GM12878 (cell line): ENCODE results near the gene CD38. TPM values are rescaled to one million over a fixed set of nuclear protein-coding genes. Genes with fewer than 3 reads are reported as not detected.

ENCODE experiments used
- ASH2L ChIP-seq: fragments of 300-600, 200-600 bp; sonication (generic); IDR thresholded peaks from 2 replicates; pipeline ENCODE4 v1.6.1; 2017; ENCODE audit warnings: low read depth, mild to moderate bottlenecking, borderline replicate concordance
- ATF3 ChIP-seq: IDR thresholded peaks from 2 replicates; pipeline ENCODE4 v1.6.1; 2011; ENCODE audit warnings: low read depth, mild to moderate bottlenecking, low read length, moderate library complexity, borderline replicate concordance; ENCODE audit errors: extremely low read depth
- ETV6 ChIP-seq, 2 experiments: fragments of 450-650 bp in 1 of 2; IDR thresholded peaks in 1 of 2; conservative IDR thresholded peaks in 1 of 2; 2 replicates each; pipeline ENCODE4 v1.6.1; 2014; ENCODE audit warnings: antibody characterized with exemption in 1 of 2, borderline replicate concordance in 1 of 2, low read depth in 1 of 2, mild to moderate bottlenecking in 1 of 2, moderate library complexity in 1 of 2
- EZH2 ChIP-seq: IDR thresholded peaks from 2 replicates; pipeline ENCODE4 v1.6.1; 2012; ENCODE audit warnings: low read depth, mild to moderate bottlenecking, control low read depth, inconsistent platforms, low read length, borderline replicate concordance; ENCODE audit not compliant: control insufficient read depth
- FOXK2 ChIP-seq: fragments of 450-650 bp; IDR thresholded peaks from 2 replicates; pipeline ENCODE4 v1.6.1; 2017; ENCODE audit warnings: mild to moderate bottlenecking, moderate library complexity
- GATAD2B ChIP-seq: fragments of 450-650 bp; conservative IDR thresholded peaks from 2 replicates; pipeline ENCODE4 v1.6.1; 2017; ENCODE audit warnings: low read depth, mild to moderate bottlenecking, moderate library complexity
- IKZF1 ChIP-seq: fragments of 450-650 bp; conservative IDR thresholded peaks from 2 replicates; pipeline ENCODE4 v1.6.1; 2017; ENCODE audit warnings: antibody characterized with exemption, mild to moderate bottlenecking
- JUND ChIP-seq: IDR thresholded peaks from 2 replicates; pipeline ENCODE4 v1.6.1; 2012; ENCODE audit warnings: low read depth, mild to moderate bottlenecking, low read length, improper control_type of control experiment, moderate library complexity
- MLLT1 ChIP-seq: fragments of 450-650 bp; IDR thresholded peaks from 2 replicates; pipeline ENCODE4 v1.6.1; 2016; ENCODE audit warnings: mild to moderate bottlenecking
- MXI1 ChIP-seq: fragments of 150-350 bp; IDR thresholded peaks from 2 replicates; pipeline ENCODE4 v1.6.1; 2011; ENCODE audit warnings: low read depth, mild to moderate bottlenecking, inconsistent platforms, low read length, improper control_type of control experiment
- NFIC ChIP-seq: IDR thresholded peaks from 2 replicates; pipeline ENCODE4 v1.6.1; 2012; ENCODE audit warnings: low read depth, mild to moderate bottlenecking, inconsistent platforms, low read length, moderate library complexity
- SMAD1 ChIP-seq: fragments of 450-650 bp; IDR thresholded peaks from 2 replicates; pipeline ENCODE4 v1.6.1; 2018; ENCODE audit warnings: mild to moderate bottlenecking, low read depth; ENCODE audit not compliant: partially characterized antibody
- SPI1 ChIP-seq: IDR thresholded peaks from 2 replicates; pipeline ENCODE4 v1.6.1; 2011; ENCODE audit warnings: low read depth, mild to moderate bottlenecking, low read length, moderate library complexity, borderline replicate concordance; ENCODE audit not compliant: insufficient read depth
- SUPT20H ChIP-seq: IDR thresholded peaks from 2 replicates; pipeline ENCODE4 v1.6.1; 2011; ENCODE audit warnings: low read depth, mild to moderate bottlenecking, low read length, moderate library complexity, borderline replicate concordance; ENCODE audit not compliant: control insufficient read depth
- TBL1XR1 ChIP-seq: IDR thresholded peaks from 2 replicates; pipeline ENCODE4 v1.6.1; 2012; ENCODE audit warnings: low read depth, low read length, improper control_type of control experiment
- ZNF384 ChIP-seq: IDR thresholded peaks from 2 replicates; pipeline ENCODE4 v1.6.1; 2012; ENCODE audit warnings: low read depth, mild to moderate bottlenecking, low read length, improper control_type of control experiment, borderline replicate concordance
- polyA plus RNA-seq, 11 experiments: library from polyadenylated mRNA; depleted of rRNA in 4 of 11; unstranded in 6 of 11; stranded (reverse) in 5 of 11; fragments of >200 nt; fragmentation: Nextera tagmentation in 4 of 11; fragmentation: Illumina TruSeq in 1 of 11; extraction: Ambion mirVana in 4 of 11; extraction: Trizol in 1 of 11; gene quantifications; 1 replicate in 1 of 11; 2 replicates in 10 of 11; pipeline versions ENCODE4 v1.2.1 to v1.2.3, GENCODE V29; 2011 to 2016; ENCODE audit warnings: inconsistent platforms in 2 of 11, missing spikeins in 2 of 11, low read depth in 1 of 11
- total RNA-seq, 4 experiments: library from RNA; depleted of rRNA in 3 of 4; stranded (reverse); fragments of >200 nt in 3 of 4; fragmentation: Illumina TruSeq in 1 of 4; extraction: Trizol in 1 of 4; gene quantifications; 2 replicates each; pipeline versions ENCODE4 v1.2.1 to v1.2.3, GENCODE V29; 2013 to 2021
- TF ChIP-seq, protein P1 (sequence below): fragments of 450-650 bp; formaldehyde crosslinking; IDR thresholded peaks from 2 replicates; pipeline ENCODE4 v1.4.0; 2022; ENCODE audit warnings: mild to moderate bottlenecking, moderate library complexity
- TF ChIP-seq, protein P2 (sequence below): fragments of 450-650 bp; IDR thresholded peaks from 2 replicates; pipeline ENCODE4 v1.6.1; 2017; ENCODE audit warnings: mild to moderate bottlenecking, moderate library complexity

Gene CD38
- total and polyA plus RNA-seq, 10 of the 15 experiments (the other 5 are each of a cell fraction or from before 2014, with no cell fraction given): 3.5 to 39.8 (median 12.7) TPM

- TF ChIP-seq MLLT1 (no peak; the same call in none of the 2 replicates), ZNF384 (no peak; the same call in 1 of the 2 replicates), ATF3 (no peak), ETV6 (conservative IDR thresholded peaks at IDR 0.05 in 1 of 2, IDR thresholded peaks at IDR 0.05 in 1 of 2; ENCODE audit: borderline replicate concordance in 1 of 2, low read depth in 1 of 2) (peak in 1 of 2 experiments; percentile 82; a peak in 2 of 4 replicates), NFIC (peak; percentile 68), MXI1 (no peak; the same call in 1 of the 2 replicates), ASH2L (no peak), FOXK2 (no peak), EZH2 (no peak), IKZF1 (peak; percentile 56), JUND (no peak), GATAD2B (peak; percentile 92), SMAD1 (no peak), SPI1 (no peak), SUPT20H (no peak), TBL1XR1 (peak; percentile 89)
- TF ChIP-seq, protein P1, sequence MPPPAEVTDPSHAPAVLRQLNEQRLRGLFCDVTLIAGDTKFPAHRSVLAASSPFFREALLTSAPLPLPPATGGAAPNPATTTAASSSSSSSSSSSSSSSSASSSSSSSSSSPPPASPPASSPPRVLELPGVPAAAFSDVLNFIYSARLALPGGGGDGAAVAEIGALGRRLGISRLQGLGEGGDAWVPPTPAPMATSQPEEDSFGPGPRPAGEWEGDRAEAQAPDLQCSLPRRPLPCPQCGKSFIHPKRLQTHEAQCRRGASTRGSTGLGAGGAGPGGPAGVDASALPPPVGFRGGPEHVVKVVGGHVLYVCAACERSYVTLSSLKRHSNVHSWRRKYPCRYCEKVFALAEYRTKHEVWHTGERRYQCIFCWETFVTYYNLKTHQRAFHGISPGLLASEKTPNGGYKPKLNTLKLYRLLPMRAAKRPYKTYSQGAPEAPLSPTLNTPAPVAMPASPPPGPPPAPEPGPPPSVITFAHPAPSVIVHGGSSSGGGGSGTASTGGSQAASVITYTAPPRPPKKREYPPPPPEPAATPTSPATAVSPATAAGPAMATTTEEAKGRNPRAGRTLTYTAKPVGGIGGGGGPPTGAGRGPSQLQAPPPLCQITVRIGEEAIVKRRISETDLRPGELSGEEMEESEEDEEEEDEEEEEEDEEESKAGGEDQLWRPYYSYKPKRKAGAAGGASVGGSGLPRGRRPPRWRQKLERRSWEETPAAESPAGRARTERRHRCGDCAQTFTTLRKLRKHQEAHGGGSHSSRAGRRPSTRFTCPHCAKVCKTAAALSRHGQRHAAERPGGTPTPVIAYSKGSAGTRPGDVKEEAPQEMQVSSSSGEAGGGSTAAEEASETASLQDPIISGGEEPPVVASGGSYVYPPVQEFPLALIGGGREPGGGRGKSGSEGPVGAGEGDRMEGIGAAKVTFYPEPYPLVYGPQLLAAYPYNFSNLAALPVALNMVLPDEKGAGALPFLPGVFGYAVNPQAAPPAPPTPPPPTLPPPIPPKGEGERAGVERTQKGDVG (CRISPR knock-in tag): no peak
- TF ChIP-seq, protein P2, sequence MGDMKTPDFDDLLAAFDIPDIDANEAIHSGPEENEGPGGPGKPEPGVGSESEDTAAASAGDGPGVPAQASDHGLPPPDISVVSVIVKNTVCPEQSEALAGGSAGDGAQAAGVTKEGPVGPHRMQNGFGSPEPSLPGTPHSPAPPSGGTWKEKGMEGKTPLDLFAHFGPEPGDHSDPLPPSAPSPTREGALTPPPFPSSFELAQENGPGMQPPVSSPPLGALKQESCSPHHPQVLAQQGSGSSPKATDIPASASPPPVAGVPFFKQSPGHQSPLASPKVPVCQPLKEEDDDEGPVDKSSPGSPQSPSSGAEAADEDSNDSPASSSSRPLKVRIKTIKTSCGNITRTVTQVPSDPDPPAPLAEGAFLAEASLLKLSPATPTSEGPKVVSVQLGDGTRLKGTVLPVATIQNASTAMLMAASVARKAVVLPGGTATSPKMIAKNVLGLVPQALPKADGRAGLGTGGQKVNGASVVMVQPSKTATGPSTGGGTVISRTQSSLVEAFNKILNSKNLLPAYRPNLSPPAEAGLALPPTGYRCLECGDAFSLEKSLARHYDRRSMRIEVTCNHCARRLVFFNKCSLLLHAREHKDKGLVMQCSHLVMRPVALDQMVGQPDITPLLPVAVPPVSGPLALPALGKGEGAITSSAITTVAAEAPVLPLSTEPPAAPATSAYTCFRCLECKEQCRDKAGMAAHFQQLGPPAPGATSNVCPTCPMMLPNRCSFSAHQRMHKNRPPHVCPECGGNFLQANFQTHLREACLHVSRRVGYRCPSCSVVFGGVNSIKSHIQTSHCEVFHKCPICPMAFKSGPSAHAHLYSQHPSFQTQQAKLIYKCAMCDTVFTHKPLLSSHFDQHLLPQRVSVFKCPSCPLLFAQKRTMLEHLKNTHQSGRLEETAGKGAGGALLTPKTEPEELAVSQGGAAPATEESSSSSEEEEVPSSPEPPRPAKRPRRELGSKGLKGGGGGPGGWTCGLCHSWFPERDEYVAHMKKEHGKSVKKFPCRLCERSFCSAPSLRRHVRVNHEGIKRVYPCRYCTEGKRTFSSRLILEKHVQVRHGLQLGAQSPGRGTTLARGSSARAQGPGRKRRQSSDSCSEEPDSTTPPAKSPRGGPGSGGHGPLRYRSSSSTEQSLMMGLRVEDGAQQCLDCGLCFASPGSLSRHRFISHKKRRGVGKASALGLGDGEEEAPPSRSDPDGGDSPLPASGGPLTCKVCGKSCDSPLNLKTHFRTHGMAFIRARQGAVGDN: peak; percentile 55
Observed at GRCh38 chr4:15778289-15779241, at the start of gene CD38 (continued).
